GM21390 (cell line): ENCODE measurements around the gene CGNL1.

Source experiments
- ATAC-seq: cut with Tn5 transposase; IDR thresholded peaks from one replicate; pipeline ENCODE4 v1.9.1; 2021; ENCODE audit not compliant: unreplicated experiment

CGNL1 gene

DNA sequence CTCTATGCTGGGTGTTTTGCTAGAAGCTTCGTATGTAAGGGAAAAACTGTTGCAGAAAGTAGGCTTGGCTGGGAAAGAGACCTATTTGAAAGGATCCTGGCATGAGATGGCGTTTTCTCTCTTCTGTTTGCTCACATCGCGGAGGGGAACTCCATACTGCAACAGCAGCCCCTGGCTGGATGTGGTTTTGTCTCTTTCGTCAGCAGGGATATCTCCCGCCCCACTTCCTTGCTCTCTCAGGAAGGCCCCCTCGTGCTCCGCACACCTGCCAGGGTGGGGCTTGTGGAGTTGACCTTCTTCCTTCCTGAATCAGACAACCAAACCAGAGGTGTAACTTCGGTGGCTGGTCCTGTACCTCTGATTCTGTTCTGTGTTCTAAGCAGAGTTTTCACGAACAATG lies 189.0 kb downstream of the CGNL1 start:
- no peak for ATAC-seq

DNA sequence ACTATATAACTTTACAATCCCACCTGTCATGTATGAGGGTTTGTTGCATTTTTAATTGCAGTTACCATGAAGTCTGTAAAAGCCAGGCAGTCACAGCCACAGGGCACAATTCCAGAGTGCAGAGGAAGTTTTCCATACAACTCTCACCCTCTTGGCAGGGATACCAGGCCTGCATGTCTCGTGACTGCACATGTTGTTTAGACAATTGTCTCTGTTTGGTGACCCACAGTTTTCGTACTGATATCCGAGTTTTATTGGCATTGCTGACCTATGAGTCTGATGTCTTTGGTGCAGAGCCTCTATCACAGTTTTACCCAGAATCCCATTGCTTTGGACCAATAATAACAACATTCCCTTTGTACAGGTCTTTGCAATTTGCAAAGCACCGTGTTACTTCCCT lies 190.5 kb downstream of the CGNL1 start:
- no peak for ATAC-seq

DNA sequence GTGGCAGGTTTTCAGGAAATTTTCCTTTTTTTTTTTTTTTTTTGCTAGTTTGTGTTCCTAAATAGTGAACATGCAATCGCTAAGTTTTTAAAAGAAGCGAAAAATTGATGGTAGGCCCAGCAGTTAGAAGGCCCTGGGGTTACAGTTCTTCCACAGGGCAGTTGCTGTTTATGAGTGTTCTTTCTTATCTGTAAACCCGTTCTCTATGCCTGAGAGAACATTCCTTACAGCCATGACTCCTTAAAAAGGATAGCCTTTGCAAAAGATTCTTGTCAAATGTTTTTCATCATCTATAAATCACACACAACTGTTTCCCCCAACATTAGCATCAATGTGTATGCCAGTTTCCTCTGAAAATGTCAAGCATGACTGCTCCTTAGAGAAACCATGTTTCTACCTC lies 191.6 kb downstream of the CGNL1 start:
- no peak for ATAC-seq

DNA sequence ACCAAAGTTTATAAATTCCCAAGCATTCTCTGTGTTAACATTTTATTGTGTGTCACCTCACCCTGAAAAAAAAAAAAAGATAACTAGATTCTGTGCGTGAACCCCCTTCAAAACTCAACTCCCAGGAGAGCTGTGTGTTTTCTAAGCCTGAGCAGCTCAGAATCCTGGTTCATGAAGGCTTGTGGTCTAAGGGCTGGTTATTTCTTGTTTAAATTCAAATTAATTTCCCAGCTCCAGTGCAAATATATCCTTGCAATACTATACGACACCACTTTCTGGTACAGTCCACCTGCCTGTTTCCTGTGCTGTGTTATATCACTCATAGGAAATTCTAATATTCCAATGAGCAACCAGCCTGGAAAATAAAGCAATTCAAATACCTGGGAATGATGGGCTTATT lies 192.0 kb downstream of the CGNL1 start:
- ATAC-seq = no peak

DNA sequence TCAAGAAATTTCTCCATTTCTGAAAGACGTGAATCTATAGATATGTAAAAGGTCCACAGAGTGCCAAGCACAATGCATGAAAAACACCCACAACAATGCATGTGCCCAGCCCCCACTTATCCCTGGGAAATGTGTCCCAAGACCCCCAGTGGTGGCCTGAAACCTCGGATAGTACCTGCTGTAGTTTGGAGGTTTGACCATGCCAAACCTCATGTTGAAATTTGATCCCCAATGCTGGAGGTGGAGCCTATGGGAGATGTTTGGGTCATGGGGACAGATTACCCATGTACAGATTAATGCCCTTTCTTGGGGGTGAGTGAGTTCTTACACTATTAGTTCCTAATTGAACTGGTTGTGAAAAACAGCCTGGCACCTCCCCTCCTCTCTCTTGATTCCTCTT lies 194.0 kb downstream of the CGNL1 start:
- ATAC-seq = no peak

DNA sequence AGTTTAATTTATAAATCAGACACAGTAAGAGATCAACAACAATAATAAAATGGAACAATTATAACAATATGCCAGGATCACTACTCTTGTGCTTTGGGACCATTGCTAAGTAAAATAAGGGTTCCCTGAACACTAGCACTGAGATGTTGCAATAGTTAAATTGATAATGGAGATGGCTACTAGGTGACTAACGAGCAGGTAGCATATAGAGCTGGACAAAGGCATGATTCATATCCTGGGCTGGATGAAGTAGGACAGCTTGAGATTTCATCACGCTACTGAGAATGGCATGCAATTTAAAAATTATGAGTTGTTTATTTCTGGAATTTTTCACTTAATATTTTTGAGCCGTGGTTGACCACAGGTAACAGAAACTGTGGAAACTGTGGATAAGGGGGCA lies 194.7 kb downstream of the CGNL1 start:
- no peak for ATAC-seq

DNA sequence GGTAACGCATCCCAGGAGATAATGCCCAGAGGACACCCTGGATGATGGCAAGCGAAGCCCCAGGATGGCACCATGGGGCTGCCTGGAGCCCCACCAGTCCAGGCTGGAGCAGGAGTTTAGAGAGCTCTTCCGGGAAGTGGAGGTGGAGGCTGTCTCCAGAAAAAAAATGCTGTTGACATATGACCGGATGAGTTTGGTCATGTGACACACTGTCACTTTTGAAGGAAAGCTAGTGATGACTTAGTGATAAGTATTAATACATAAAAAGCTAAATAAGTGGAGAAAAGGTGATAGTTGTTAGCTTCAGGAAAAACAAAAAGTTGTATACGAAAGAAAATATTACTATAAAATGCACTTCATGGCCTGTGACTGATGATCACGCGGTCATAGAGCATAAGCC lies 195.4 kb downstream of the CGNL1 start:
- no peak for ATAC-seq

DNA sequence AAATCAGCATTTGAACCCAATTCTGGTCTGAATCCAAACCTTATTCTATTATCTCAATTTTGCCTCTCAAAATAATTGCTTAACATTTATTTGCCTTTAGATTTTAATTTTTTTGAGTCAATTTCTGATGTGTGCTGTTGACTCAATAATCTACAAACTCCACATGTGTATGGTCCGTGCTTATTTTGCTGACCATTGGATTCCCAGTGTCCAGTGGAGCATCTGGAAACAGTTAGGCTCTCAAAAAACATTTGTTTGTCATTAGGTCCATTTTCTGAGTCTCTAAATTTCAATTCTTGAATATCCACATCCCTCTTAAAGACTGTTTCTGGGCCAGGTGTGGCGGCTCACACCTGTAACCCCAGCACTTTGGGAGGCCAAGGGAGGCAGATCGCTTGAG lies 196.2 kb downstream of the CGNL1 start:
- ATAC-seq = no peak

DNA sequence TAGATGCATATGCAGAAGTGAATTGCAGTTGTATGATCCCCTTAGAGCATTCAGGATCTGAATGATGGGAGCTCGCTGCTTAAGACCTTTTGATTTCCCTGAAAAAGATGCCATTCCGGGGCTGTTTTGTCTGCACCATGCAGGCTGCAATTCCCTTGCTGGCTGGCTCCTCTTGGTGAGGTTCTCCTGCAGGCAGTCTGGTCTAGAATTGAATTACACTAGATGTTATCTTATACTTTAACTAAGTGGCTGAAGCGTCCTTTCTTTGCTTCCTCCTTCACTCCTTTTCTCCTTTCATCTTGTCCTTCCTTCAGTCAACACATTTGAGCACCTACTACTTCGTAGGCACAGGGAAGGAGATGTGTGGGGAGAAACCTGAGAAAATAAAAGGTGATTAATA lies 196.8 kb downstream of the CGNL1 start:
- no peak for ATAC-seq

DNA sequence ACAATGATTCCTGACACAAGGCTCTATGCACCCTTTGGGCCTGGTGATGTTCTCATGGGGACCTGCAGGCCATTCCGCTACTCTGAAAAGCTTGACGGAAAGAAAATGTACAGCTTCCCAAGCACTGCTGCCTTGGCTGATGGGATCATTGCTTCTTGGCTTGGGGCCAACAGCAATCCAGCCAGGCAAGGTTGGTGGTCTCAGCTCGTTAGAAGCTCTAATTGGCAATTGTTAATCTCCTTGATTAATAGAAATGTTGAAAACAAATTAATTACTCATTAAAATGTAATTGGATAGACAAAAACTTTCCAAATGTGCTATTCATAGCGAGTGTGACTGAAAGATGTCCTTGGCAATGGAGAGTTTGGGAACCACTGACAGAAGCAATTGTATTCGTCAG lies 199.1 kb downstream of the CGNL1 start:
- ATAC-seq = no peak

DNA sequence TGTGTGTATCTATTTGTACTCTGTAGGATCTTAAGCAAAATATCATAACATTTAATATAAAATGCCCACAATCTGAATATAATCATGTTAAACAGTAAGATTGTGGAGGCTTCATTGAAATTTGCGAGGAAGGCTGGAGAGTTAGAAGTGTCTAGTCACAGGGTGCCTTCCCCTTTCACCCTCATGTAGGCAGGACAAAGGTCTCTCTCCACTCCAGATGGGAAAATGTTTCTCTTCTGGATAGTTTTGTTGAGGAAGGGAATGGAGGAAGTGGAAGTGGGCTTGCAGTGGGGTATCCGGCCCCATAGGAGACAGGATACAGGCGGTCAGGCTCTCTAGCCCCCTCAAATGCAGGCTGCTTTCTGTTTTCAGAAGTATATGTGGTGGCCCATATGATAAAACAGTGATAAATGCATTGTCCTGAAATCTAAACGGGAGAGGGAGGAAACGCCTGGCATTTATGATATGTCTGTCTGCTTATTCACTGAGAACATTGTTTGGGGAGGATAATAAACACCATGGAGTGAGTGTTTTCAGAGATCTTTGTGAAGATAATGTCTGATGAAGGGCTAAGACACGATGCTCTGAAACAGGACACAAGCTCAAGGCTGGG lies 202.1 kb downstream of the CGNL1 start:
- ATAC-seq = no peak

DNA sequence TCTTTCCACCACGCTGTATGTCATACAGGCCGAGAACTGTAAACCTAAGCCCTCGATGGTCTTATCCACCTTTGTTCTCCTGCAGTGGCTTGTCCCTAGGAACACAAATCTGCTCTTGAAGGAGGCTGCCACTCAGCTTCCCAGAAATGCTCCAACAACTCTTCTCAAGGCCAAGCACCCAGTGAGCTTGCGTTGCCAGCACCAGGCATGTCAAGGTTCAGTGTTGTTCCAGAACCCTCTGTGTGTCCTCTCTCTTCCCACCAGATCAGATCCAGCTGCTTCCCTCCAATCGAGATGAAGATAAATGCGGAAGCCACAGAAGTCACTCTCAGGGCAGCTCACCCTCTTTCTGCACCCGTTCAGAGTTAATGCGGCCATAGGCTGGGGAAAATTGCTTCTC lies 204.1 kb downstream of the CGNL1 start:
- no peak for ATAC-seq

DNA sequence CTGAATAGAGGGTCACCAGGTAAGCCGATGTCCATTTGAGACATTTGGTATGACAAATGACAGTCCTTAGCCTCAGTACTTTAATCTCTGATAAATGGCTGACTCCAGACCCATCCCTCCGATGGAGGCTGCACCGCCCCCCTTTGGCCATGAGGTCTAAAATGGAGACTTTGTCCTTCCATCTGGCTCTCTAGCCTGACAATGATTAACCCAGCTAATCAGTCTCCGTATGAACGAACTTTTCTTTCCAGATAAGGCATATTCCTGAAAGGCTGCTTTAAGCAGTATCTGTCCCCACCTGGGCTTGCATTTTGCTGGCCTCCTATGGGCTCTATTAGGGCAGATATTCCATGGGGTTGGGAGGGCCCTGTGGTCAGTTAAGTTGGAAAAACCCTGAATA lies 204.6 kb downstream of the CGNL1 start:
- ATAC-seq = no peak

DNA sequence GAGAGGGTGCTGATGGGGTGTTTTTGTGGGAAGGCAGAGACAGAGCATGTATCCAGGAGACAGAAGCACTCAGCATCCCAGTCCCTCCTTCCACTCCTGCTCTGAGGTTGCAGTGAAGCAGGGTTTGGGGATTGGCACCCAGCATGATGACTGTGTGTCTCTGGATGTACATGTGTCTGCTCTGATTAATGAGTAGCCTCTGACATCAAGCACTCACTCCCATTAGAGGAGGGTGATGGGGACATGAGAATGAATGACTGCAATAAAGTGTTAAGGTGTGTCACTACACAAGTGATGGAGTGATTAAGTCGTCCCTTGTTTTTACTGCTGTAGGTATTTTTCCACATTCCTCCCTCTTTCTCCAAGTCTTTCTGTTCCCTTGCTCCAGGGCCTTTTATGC lies 205.8 kb downstream of the CGNL1 start:
- no peak for ATAC-seq

DNA sequence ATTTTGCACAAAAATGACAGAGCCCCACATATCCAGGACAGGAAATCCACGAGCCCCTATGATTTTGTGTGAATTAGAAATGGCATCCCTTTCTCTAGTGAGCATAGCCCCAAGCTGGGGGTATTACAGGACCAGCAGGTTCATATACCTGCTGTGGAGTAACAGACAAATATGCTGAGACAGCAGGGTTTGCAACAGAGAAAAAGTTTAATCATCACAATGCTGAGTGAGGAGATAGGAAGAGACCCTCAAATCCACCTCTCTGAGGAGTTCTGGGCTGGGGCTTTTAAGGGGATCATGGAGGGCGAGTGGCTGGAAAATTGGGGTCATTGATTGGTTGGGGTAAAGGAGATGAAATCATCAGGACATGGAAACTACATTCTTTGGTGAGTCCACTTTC lies 207.0 kb downstream of the CGNL1 start:
- no peak for ATAC-seq

DNA sequence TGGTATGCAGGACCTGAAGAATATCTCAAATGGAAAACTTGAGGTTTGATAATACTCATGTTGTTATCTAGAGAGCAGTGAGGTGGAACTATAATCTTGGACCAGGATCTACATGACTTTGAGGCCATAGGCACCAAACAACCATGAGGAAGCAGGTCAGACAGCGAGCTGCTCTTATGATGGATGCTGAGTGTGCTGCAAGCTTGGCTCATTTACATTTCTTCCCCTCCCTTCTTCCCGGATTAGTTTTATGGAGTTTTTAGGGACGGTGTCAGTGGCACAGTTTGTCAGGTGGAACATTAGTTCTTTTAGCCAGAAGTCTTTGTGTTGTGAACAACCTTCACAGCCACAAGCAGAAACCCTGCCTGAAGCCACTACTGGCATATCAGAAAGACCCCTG lies 207.4 kb downstream of the CGNL1 start:
- ATAC-seq = no peak

DNA sequence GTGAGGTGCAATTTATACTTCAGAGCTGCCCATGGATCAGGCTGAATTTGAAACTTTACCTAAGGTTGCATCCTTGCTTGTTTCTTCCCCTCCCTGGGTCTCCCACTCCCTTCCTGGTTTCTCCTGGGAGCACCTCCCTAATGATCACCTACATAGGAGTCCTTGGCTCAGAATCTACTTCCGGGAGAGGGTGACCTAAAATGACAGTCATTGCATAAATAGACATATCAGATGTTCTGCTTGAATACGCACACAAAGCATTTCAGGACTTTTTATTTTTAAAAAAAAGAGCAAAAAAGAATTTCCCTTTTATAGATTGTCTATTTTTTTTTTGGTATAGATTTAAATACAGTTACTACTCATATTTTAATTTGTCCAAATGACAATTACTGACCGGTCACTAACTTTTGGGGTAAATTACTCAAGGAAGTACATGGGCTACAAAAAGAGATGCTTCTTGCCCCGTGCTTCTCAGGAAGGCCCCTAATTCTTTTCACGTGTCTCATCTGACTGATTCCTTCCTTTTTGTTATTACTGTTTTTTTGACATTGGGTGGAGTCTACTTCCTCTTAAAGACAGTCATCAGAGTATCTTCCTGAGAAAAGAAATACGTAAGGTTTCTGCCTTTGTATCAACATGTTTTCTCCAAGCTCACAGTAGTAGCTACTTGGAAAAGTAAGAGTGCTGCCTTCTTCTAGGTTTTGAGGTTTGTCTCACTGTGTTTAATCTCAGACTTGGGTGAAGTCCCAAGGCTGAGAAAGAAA lies 210.5 kb downstream of the CGNL1 start:
- no peak for ATAC-seq

DNA sequence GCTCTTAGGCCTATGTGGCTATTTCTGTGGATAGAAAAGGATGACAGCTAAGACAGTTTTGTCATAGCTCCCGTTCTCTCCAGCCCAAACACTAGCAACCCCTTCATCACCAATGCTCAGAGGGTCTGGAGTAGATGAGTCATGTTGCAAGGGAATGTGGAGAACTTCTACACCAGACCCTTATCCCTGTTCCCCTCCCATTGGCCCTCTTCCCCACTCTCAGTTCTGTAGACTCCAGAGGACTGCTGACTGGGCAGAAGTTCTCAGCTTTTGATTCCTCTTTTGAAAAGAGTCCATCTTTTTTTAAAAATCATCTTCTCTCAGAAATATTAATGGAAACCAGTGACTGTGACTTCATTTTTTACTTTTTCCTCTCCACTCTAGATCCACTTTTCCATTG lies 213.0 kb downstream of the CGNL1 start:
- ATAC-seq = no peak

DNA sequence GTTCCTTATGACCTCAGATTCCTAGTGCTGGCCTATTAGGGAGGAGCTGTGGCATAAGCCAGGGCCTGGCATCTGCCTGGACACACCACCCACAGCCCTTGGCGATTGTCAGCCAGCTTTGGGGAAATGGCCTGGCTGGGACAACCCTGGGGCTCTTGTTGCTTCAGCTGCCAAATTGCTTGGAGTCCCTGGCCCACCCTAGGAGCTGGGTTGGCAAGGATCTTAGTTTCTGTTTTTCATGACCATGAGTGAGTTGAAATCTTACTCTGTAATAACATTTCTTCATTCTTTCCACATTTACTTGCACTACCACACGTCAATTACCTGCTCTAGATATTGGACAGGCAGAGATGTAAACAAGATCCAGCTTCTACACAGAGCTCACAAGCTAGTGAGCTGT lies 213.4 kb downstream of the CGNL1 start:
- no peak for ATAC-seq

DNA sequence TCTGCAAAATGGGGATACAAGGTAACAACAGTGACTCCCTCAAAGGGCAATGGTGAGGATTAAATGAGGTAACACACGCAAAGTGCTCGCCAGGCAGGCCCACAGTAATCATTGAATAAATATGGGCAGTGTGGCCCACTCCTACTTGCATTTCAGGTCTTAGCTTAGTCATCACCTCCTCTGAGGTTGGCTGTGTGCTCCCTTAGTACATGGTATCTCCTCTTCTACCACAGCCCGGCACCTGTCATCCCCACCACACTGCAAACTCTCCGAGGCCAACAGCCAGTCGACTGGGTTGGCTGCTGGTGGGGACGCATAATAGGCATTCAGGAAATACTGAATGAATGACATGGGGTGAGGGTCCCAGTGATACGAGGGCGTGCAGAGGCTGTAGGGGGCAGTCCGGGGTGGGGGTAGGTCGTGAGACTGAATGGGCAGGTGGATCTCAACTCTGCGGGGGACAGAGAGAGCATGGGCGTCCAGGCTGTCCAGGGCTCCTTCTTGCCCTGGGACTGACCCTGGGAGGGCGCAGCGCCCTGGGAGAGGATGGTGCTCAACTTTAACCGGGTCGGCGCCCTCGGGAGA lies 215.0 kb downstream of the CGNL1 start:
- ATAC-seq = no peak

DNA sequence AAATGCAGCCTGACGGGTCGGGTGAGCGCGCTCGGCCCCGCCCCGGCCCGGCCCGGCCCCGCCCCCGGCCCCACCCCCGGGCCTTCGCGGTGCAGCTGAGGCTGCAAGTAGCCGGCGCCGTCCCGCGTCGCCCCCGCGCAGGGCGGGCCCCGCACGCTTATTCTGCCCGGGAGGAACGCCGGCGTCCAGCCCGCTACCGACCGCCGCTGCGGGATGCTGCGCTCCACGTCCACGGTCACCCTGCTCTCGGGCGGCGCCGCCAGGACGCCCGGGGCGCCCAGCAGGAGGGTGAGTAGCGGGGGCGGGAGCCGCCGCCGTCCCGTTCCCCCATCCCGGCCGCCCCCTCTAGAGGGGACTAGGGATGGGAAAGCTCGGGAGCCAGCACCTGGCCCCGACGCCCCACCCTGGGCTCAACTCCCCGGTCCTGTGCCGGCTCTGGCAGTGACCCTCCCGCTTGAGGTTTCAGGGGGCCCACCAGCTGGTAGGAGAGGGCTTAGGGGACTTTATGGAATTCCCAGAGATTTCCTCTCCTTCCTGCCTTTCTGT lies 215.6 kb downstream of the CGNL1 start, which contains the start of gene MYZAP:
Gene MYZAP, plus strand, starts transcription at position 83 of the 546 bp plus-strand sequence. Its CDS starts 131 bp downstream, at position 214.
- no peak for ATAC-seq

DNA sequence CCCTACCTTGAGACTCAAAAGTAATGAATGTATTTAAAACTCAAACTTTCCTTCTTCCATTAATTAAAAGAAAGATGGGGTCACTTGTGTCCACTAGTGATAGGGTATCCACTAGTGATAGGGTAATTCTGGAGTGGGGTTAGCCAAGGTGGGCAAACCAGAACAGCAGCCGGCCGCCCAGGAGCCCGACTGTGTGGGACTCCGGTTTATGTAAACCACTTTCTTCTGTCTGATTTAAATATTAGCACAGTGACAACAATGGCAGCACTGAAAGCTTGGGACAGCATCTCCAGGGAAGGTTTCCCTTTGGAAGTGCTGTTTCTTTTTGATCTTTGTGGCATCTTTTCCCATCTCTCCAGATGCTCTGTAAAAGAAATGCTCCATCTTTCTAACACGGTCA lies 216.1 kb downstream of the CGNL1 start:
- ATAC-seq = no peak
